Neural cell (in vitro differentiated cells): ENCODE results near the gene CDK6. TPM values are rescaled to one million over a fixed set of nuclear protein-coding genes. Genes with fewer than 3 reads are reported as not detected.

Experiments
- H2AFZ ChIP-seq: fragments of 200-600, 300-800 bp; sonication (generic), shearing (Covaris generic); 2 replicates; pipeline ENCODE4 v1.6.0; 2014; ENCODE audit warnings: low read depth, mild to moderate bottlenecking, antibody characterized with exemption, low read length, moderate library complexity
- H3F3A ChIP-seq: fragments of 200-600 bp; shearing (Covaris generic); 2 replicates; pipeline ENCODE4 v1.6.1; 2016; ENCODE audit warnings: mild to moderate bottlenecking, moderate library complexity, mixed read lengths, antibody characterized with exemption, low read length; ENCODE audit not compliant: insufficient read depth, poor library complexity, severe bottlenecking
- H3K27ac ChIP-seq: fragments of 200-600, 300-800 bp; sonication (generic), shearing (Covaris generic); 2 replicates; pipeline ENCODE4 v1.5.1; 2014; ENCODE audit warnings: mild to moderate bottlenecking, low read length, moderate library complexity
- H3K27me3 ChIP-seq: fragments of 300-800, 200-600 bp; sonication (generic), shearing (Covaris generic); 2 replicates; pipeline ENCODE4 v1.6.0; 2014; ENCODE audit warnings: mild to moderate bottlenecking, low read depth, low read length, moderate library complexity; ENCODE audit not compliant: insufficient read depth
- H3K36me3 ChIP-seq: fragments of 300-800, 200-600 bp; sonication (generic), shearing (Covaris generic); 2 replicates; pipeline ENCODE4 v1.5.1; 2014; ENCODE audit warnings: mild to moderate bottlenecking, antibody characterized with exemption, low read length, moderate library complexity; ENCODE audit not compliant: insufficient read depth
- H3K4me2 ChIP-seq: fragments of 300-800, 200-600 bp; sonication (generic), shearing (Covaris generic); 2 replicates; pipeline ENCODE4 v1.6.0; 2014; ENCODE audit warnings: mild to moderate bottlenecking, low read length
- H3K4me3 ChIP-seq: fragments of 300-800, 200-600 bp; sonication (generic), shearing (Covaris generic); 2 replicates; pipeline ENCODE4 v1.5.1; 2014; ENCODE audit warnings: mild to moderate bottlenecking, low read length, moderate library complexity
- H3K79me2 ChIP-seq: fragments of 200-600 bp; shearing (Covaris generic); replicated peaks from 2 replicates; pipeline ENCODE4 v1.6.0; 2014; ENCODE audit warnings: mild to moderate bottlenecking, low read length, moderate library complexity; ENCODE audit not compliant: insufficient read depth
- H3K9ac ChIP-seq: fragments of 300-800, 200-600 bp; sonication (generic), shearing (Covaris generic); 2 replicates; pipeline ENCODE4 v1.6.1; 2016; ENCODE audit warnings: mild to moderate bottlenecking, low read length, mixed read lengths
- H3K9me2 ChIP-seq: fragments of 200-600 bp; shearing (Covaris generic); 2 replicates; pipeline ENCODE4 v1.6.1; 2016; ENCODE audit warnings: mild to moderate bottlenecking, low read length, mixed read lengths; ENCODE audit not compliant: insufficient read depth
- H3K9me3 ChIP-seq: fragments of 200-600, 300-800 bp; sonication (generic), shearing (Covaris generic); 2 replicates; pipeline ENCODE4 v1.6.1; 2016; ENCODE audit warnings: mild to moderate bottlenecking, mixed run types, low read length, moderate library complexity, mixed read lengths
- H4K20me1 ChIP-seq: fragments of 200-600 bp; shearing (Covaris generic); 2 replicates; pipeline ENCODE4 v1.6.1; 2016; ENCODE audit warnings: mild to moderate bottlenecking, mixed run types; ENCODE audit not compliant: insufficient read depth
- EP300 ChIP-seq: fragments of 450-650 bp; conservative IDR thresholded peaks from 2 replicates; pipeline ENCODE4 v1.6.1; 2014; ENCODE audit warnings: antibody characterized with exemption, mild to moderate bottlenecking, moderate library complexity; ENCODE audit not compliant: poor library complexity, severe bottlenecking
- EZH2 ChIP-seq: fragments of 200-600, 300-800 bp; shearing (Covaris generic), sonication (generic); IDR thresholded peaks from 2 replicates; pipeline ENCODE4 v1.6.1; 2014; ENCODE audit warnings: antibody characterized with exemption, low read length, borderline replicate concordance, mild to moderate bottlenecking; ENCODE audit not compliant: insufficient read depth, poor library complexity, severe bottlenecking
- MXI1 ChIP-seq: fragments of 450-650 bp; conservative IDR thresholded peaks from 2 replicates; pipeline ENCODE4 v1.6.1; 2014; ENCODE audit warnings: antibody characterized with exemption, mild to moderate bottlenecking; ENCODE audit not compliant: poor library complexity, severe bottlenecking
- POLR2AphosphoS5 ChIP-seq: IDR thresholded peaks from 2 replicates; pipeline ENCODE4 v1.6.1; 2012
- RAD21 ChIP-seq: fragments of 450-650 bp; conservative IDR thresholded peaks from 2 replicates; pipeline ENCODE4 v1.6.1; 2014; ENCODE audit warnings: antibody characterized with exemption, mild to moderate bottlenecking, moderate library complexity
- SMC3 ChIP-seq: fragments of 450-650 bp; conservative IDR thresholded peaks from 2 replicates; pipeline ENCODE4 v1.6.1; 2014; ENCODE audit warnings: antibody characterized with exemption, mild to moderate bottlenecking, moderate library complexity; ENCODE audit not compliant: poor library complexity
- TAF1 ChIP-seq: IDR thresholded peaks from 2 replicates; pipeline ENCODE4 v1.6.1; 2012; ENCODE audit warnings: low read depth
- polyA plus RNA-seq: library from polyadenylated mRNA; depleted of rRNA; stranded (reverse); fragments of >200 nt; gene quantifications from 2 replicates; pipeline ENCODE4 v1.2.3, GENCODE V29; 2014
- TF ChIP-seq, protein P1 (sequence below): fragments of 450-650 bp; IDR thresholded peaks from 2 replicates; pipeline ENCODE4 v1.5.1; 2014; ENCODE audit warnings: antibody characterized with exemption, mild to moderate bottlenecking, moderate library complexity; ENCODE audit not compliant: poor library complexity, severe bottlenecking
- TF ChIP-seq, protein P2 (sequence below): IDR thresholded peaks from 2 replicates; pipeline ENCODE4 v1.6.1; 2012; ENCODE audit warnings: borderline replicate concordance

Gene CDK6
- polyA plus RNA-seq, 1 donor from 2014 or later: 4.1 TPM

DNA sequence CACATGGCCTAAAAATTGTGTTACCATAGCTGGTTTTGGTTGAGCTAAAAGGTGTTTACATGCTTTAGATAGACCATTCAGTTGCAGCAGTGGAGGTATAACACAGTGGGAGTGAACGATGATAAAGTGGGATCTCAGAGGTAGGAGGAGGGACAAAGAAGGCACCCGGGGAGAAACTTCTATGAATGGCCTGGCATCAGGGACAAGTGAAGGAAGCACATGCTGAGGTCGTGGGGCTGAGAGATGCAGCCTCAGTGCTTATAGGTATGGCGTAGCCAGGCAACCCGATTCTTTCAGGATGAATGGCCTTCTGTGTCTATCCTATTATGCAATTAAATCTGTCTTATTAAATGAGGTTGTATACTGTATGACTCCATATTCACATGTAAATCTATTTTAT is 3.9 kb upstream of the CDK6 start:
- Histone ChIP-seq H3K9ac (no peak overlapping the region), H3K36me3 (no peaks in the 10 kb centered on the region), H3K4me3 (no peak overlapping the region), H3K27me3 (peaks cover 35% of the 10 kb centered on the region), H2AFZ (no peak overlapping the region), H3K9me2 (no peaks in the 10 kb centered on the region), H3F3A (no peaks in the 10 kb centered on the region), H3K4me2 (no peak overlapping the region), H4K20me1 (no peaks in the 10 kb centered on the region), H3K79me2 (no peaks in the 10 kb centered on the region), H3K9me3 (no peaks in the 10 kb centered on the region), H3K27ac (no peak overlapping the region)
- TF ChIP-seq TAF1: no peak
- TF ChIP-seq MXI1: no peak
- no peak for TF ChIP-seq SMC3
- no peak for TF ChIP-seq EP300
- TF ChIP-seq, protein P1, sequence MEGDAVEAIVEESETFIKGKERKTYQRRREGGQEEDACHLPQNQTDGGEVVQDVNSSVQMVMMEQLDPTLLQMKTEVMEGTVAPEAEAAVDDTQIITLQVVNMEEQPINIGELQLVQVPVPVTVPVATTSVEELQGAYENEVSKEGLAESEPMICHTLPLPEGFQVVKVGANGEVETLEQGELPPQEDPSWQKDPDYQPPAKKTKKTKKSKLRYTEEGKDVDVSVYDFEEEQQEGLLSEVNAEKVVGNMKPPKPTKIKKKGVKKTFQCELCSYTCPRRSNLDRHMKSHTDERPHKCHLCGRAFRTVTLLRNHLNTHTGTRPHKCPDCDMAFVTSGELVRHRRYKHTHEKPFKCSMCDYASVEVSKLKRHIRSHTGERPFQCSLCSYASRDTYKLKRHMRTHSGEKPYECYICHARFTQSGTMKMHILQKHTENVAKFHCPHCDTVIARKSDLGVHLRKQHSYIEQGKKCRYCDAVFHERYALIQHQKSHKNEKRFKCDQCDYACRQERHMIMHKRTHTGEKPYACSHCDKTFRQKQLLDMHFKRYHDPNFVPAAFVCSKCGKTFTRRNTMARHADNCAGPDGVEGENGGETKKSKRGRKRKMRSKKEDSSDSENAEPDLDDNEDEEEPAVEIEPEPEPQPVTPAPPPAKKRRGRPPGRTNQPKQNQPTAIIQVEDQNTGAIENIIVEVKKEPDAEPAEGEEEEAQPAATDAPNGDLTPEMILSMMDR: no peak
- no peak for TF ChIP-seq RAD21
- TF ChIP-seq, protein P2, sequence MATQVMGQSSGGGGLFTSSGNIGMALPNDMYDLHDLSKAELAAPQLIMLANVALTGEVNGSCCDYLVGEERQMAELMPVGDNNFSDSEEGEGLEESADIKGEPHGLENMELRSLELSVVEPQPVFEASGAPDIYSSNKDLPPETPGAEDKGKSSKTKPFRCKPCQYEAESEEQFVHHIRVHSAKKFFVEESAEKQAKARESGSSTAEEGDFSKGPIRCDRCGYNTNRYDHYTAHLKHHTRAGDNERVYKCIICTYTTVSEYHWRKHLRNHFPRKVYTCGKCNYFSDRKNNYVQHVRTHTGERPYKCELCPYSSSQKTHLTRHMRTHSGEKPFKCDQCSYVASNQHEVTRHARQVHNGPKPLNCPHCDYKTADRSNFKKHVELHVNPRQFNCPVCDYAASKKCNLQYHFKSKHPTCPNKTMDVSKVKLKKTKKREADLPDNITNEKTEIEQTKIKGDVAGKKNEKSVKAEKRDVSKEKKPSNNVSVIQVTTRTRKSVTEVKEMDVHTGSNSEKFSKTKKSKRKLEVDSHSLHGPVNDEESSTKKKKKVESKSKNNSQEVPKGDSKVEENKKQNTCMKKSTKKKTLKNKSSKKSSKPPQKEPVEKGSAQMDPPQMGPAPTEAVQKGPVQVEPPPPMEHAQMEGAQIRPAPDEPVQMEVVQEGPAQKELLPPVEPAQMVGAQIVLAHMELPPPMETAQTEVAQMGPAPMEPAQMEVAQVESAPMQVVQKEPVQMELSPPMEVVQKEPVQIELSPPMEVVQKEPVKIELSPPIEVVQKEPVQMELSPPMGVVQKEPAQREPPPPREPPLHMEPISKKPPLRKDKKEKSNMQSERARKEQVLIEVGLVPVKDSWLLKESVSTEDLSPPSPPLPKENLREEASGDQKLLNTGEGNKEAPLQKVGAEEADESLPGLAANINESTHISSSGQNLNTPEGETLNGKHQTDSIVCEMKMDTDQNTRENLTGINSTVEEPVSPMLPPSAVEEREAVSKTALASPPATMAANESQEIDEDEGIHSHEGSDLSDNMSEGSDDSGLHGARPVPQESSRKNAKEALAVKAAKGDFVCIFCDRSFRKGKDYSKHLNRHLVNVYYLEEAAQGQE: no peak
- no peak for TF ChIP-seq EZH2
- TF ChIP-seq POLR2AphosphoS5: no peak

DNA sequence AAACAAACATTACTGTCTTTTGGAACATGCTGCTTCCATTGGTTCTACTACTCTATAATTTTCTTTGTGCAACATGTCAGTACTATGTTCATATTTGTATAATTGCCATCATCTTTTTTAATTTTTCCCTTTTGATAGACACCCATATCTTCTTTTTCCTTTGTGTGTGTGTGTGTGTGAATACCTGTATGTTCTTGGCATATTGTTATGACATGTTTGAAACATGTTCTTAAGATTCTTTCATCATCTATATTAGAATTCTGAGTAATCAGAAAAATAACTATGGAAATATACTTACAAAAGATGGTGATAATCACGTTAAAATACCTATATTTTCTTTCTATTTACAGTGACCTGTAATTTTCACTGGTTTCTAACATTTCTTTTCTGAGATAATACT is 3.5 kb upstream of the CDK6 start:
- Histone ChIP-seq H3K79me2 (no peaks in the 10 kb centered on the region), H3K4me3 (no peak overlapping the region), H3K27ac (no peak overlapping the region), H3F3A (no peaks in the 10 kb centered on the region), H3K4me2 (no peak overlapping the region), H2AFZ (no peak overlapping the region), H3K9me2 (no peaks in the 10 kb centered on the region), H3K9me3 (no peaks in the 10 kb centered on the region), H3K9ac (no peak overlapping the region), H3K27me3 (peaks cover 39% of the 10 kb centered on the region), H4K20me1 (no peaks in the 10 kb centered on the region), H3K36me3 (no peaks in the 10 kb centered on the region)
- TF ChIP-seq EP300 (no peak), MXI1 (no peak), RAD21 (no peak), TAF1 (no peak), SMC3 (no peak), EZH2 (no peak), POLR2AphosphoS5 (no peak)
- TF ChIP-seq, protein P1: no peak
- TF ChIP-seq, protein P2: no peak
